22Rv1 (cell line): Measurements from ENCODE around the gene TPK1.

Experiments used
- H3K27ac ChIP-seq: fragments of 450-650 bp; 2 replicates; pipeline ENCODE4 v1.5.1; 2017
- CTCF ChIP-seq: fragments of 450-650 bp; IDR thresholded peaks from 2 replicates; pipeline ENCODE4 v1.5.1; 2017; ENCODE audit warnings: mild to moderate bottlenecking
- ZFX ChIP-seq: fragments of 450-650 bp; IDR thresholded peaks from 2 replicates; pipeline ENCODE4 v1.6.1; 2017; ENCODE audit warnings: antibody characterized with exemption, borderline replicate concordance

TPK1 gene

DNA sequence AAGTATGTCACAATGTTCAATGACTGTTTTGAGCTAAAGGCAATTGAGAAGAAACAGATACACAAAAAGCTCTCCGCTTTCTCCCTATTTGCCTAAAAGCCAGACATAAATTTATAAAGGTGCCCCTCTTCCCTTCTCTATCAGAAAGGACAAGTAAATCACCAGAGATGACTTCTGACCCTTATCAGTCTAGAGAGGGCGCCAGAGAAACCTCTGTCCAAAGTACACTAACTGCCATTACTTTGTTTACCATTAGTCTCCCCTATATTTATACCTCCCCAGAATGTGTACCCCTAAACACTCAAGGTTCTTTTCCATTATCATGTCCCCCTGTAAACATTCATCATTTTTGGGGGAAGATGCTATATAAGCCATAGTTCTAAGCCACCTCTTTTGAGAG is 49.3 kb downstream of the TPK1 start:
- H3K27ac ChIP-seq, result no peak overlapping the region
- TF ChIP-seq CTCF (peak; percentile 57), ZFX (no peak)

DNA sequence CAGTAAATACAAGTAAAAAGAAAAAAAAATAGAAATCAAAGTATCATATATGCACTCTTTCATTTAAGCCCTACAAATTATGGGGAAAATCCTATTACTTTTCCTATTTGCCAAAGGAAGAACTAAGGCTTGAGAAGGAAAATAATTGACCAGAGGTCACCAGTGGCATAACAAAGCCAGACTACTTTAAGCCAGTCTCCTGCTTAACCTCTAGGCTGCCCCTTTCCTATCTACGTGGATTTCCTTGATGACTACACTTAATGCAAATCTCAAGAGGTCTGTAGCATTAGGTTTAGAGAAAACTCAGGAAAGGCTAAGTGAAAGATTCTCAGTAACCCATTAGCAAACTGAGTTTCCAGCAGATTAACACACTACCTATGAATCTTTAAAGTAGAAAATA is 49.8 kb downstream of the TPK1 start:
- TF ChIP-seq ZFX (no peak), CTCF (no peak)

DNA sequence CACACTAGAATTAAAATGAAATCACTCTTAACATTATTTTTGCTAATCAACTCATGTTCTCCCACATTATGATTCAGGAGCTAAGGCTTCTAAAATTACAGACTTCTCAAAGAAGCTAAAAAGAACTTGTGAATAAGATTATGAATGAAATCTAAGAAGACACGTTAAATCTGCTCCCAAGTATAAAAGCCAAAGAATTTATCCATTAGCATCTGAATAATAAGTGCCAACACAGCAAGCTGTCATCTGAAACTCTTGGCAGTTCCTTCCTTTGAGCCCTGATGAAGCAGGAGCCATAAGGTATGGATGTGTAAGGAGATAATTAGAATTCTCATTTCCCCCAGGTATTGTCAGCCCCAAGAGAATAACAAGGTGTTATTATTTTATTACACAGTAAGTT is 50.3 kb downstream of the TPK1 start:
- TF ChIP-seq ZFX (no peak), CTCF (no peak)
- H3K27ac ChIP-seq, result no peak overlapping the region

More for the DNA sequence above, 49.8 kb downstream of the TPK1 start:
- no peak overlapping the region for H3K27ac ChIP-seq

DNA sequence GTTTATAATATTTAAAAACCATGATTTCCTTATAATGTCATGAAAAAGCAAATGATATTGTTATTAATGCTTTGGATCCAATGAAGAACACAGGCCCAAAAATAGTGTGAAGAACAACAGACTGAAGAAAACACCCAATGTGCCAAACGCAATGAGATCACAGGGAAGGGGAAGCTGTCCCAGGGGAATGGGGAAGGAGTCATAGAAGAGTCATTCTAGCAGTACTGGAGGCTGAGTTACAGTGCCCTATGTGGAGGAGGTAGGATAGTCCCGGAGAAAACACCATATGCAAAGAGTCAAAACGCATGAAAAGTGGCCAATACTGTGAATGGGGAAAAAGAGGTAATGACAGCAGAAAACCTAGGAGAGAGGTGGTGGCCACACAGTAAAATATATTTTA is 50.9 kb downstream of the TPK1 start:
- TF ChIP-seq ZFX, result no peak
- TF ChIP-seq CTCF, result no peak
- H3K27ac ChIP-seq, result no peak overlapping the region

DNA sequence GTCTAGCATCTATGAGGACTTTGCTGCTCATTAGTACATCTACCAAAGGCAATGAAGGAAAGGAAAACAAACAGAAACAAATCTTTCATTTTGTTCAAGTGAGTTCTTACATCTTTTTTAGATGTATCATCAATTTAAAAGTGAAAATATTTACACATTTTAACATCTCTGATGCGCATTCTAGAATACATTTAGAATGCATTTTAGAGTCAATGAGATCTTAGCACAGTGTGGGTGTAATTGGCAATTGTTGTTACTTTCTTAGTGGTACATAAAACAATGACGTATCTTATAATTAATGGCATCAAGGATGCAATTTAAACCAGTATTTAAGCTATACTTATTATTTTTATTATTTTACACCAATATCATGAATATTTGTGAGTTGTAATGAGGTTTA is 51.4 kb downstream of the TPK1 start:
- TF ChIP-seq ZFX, result no peak
- TF ChIP-seq CTCF, result no peak
- no peak overlapping the region for H3K27ac ChIP-seq

DNA sequence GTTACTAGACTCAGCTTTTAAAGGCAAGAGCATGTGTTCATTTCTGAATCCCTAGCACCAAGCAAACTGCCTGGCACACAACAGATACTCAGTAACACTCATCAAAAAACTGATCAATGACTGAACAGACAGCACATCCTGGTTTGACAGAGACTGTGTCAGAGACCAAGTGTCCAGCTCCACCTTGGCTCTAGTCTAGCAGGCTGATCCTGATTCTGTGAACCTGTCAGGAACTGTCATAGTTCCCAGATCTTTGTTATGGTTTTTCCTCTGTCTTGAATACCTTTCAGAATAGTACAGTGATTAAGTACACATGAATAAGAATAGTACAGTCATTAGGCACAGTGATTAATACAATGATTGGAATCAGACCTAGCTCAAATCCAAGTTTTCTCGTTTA is 53.0 kb downstream of the TPK1 start:
- no peak overlapping the region for H3K27ac ChIP-seq
- TF ChIP-seq CTCF, result no peak
- no peak for TF ChIP-seq ZFX

DNA sequence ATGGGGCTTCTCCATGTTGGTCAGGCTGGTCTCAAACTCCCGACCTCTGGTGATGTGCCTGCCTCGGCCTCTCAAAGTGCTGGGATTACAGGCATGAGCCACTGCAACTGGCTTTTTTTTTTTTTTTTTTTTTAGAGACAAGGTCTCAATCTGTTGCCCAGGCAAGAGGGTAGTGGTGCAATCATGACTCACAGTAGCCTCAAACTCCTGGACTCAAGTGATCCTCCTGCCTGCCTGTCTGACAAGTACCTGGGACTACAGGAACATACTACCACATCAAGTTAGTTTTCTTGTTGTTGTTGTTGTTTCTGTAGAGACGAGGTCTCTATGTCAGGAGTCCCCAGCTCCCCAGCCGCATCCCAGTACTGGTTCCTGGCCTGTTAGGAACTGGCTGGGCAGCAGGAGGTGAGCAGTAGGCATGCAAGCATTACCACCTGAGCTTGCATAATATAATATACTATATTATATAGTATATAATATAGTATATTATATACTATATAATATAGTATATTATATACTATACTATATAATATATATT is 55.7 kb downstream of the TPK1 start:
- no peak overlapping the region for H3K27ac ChIP-seq
- TF ChIP-seq CTCF (no peak), ZFX (no peak)

DNA sequence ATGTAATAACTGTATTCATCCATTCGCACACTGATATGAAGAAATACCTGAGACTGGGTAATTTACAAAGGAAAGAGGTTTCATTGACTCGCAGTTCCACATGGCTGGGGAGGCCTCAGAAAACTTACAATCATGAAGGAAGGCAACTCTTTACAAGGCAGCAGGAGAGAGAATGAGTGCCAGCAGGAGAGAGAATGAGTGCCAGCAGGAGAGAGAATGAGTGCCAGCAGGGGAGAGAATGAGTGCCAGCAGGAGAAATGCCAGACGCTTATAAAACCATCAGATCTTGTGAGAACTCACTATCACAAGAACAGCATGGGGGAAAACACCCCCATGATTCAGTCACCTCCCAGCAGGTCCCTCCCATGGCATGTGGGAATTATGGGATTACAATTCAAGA is 58.0 kb downstream of the TPK1 start:
- peak overlapping the region; percentile 33 for H3K27ac ChIP-seq
